ENCODE data around the gene TSFM. TPM values are rescaled to one million over a fixed set of nuclear protein-coding genes. Genes with fewer than 3 reads are reported as not detected.

Gene TSFM
- total RNA-seq, 1 donor from 2014 or later: 24.8 TPM

Other genes with a start within 250 kb of the TSFM start
- gene DCTN2, start 235.6 kb upstream of the TSFM start, total RNA-seq: 123 and 212 TPM in 2 replicates
- 0.35 and 2.5 TPM in 2 replicates for gene KIF5A, start 232.7 kb upstream of the TSFM start, total RNA-seq
- 43.5 and 77.8 TPM in 2 replicates for gene PIP4K2C, start 191.6 kb upstream of the TSFM start, total RNA-seq
- 5.9 and 19.6 TPM in 2 replicates for gene DTX3, start 178.0 kb upstream of the TSFM start, total RNA-seq
- gene ARHGEF25, start 171.4 kb upstream of the TSFM start, total RNA-seq: 1.7 and 7.0 TPM in 2 replicates
- gene B4GALNT1, start 149.6 kb upstream of the TSFM start, total RNA-seq: 0.20 and 1.4 TPM in 2 replicates
- 186 and 325 TPM in 2 replicates for gene OS9, start 88.7 kb upstream of the TSFM start, total RNA-seq
- under 0.01 and 0.17 TPM in 2 replicates for gene AGAP2, start 44.0 kb upstream of the TSFM start, total RNA-seq
- 64.0 and 105 TPM in 2 replicates for gene TSPAN31, start 37.7 kb upstream of the TSFM start, total RNA-seq
- 101 and 145 TPM in 2 replicates for gene CDK4, start 30.5 kb upstream of the TSFM start, total RNA-seq
- 3.1 and 8.5 TPM in 2 replicates for gene MARCHF9, start 27.7 kb upstream of the TSFM start, total RNA-seq
- 0.50 and 0.87 TPM in 2 replicates for gene CYP27B1, start 15.7 kb upstream of the TSFM start, total RNA-seq
- 6.1 and 6.4 TPM in 2 replicates for gene METTL1, start 10.7 kb upstream of the TSFM start, total RNA-seq
- gene EEF1AKMT3, start 10.2 kb upstream of the TSFM start, total RNA-seq: 4.2 and 4.3 TPM in 2 replicates
- 1.9 and 2.8 TPM in 2 replicates for gene AVIL, start 35.9 kb downstream of the TSFM start, total RNA-seq
- 16.3 and 81.9 TPM in 2 replicates for gene CTDSP2, start 63.9 kb downstream of the TSFM start, total RNA-seq
- gene ATP23, start 158.8 kb downstream of the TSFM start, total RNA-seq: 7.5 and 8.3 TPM in 2 replicates

Data from renal cortical epithelial cell (primary cell).